Peyer's patch (tissue), 4 donors: ENCODE data around the gene PDE4D.

ENCODE experiments used
- POLR2A ChIP-seq, 2 donors: fragments of 450-650 bp; IDR thresholded peaks; one replicate each; pipeline ENCODE4 v1.5.1; 2017; ENCODE audit warnings: antibody characterized with exemption in 2 of 2, mild to moderate bottlenecking in 2 of 2, moderate library complexity in 2 of 2
- TF ChIP-seq, protein P1 (sequence below), 6 experiments: fragments of 450-650 bp in 4 of 6; fragments of 200-600 bp in 2 of 6; sonication (generic) in 1 of 6; IDR thresholded peaks; one replicate each; pipeline ENCODE4 v1.5.1; 2017 to 2019; ENCODE audit warnings: antibody characterized with exemption in 6 of 6, mild to moderate bottlenecking in 3 of 6, moderate library complexity in 1 of 6

DNA sequence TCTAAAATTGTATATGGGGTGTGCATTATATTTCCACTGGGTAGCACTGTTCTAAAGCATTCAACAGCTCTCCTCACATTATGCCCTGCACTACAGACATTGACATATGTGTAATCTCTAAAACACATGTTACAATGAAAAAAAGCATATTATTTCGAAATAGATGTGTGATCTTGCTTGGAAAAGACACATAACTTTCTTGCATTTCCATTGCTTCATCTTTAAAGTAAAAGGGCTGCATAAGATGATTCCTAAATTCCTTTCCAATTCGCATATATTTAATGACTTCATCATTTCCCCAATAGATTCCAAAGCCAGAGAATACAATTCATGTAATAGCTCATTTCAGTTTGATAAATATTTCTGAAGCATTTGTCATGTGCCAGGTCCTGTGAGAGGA lies 566.9 kb downstream of the PDE4D start:
- TF ChIP-seq, protein P1, sequence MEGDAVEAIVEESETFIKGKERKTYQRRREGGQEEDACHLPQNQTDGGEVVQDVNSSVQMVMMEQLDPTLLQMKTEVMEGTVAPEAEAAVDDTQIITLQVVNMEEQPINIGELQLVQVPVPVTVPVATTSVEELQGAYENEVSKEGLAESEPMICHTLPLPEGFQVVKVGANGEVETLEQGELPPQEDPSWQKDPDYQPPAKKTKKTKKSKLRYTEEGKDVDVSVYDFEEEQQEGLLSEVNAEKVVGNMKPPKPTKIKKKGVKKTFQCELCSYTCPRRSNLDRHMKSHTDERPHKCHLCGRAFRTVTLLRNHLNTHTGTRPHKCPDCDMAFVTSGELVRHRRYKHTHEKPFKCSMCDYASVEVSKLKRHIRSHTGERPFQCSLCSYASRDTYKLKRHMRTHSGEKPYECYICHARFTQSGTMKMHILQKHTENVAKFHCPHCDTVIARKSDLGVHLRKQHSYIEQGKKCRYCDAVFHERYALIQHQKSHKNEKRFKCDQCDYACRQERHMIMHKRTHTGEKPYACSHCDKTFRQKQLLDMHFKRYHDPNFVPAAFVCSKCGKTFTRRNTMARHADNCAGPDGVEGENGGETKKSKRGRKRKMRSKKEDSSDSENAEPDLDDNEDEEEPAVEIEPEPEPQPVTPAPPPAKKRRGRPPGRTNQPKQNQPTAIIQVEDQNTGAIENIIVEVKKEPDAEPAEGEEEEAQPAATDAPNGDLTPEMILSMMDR (IDR thresholded peaks at IDR 0.05), result no peak
- no peak for TF ChIP-seq POLR2A (IDR thresholded peaks at IDR 0.05)
